GM18951 (cell line): ENCODE data around the gene MSANTD3.

Experiments
- POLR2A ChIP-seq: IDR thresholded peaks from 4 replicates; pipeline ENCODE4 v1.6.1; 2011; ENCODE audit warnings: mild to moderate bottlenecking; ENCODE audit not compliant: insufficient read length, insufficient read depth; ENCODE audit errors: extremely low read depth
- in situ Hi-C: fragments of 300-500 bp; cut with MboI; formaldehyde crosslinking; loops from one replicate; pipeline ENCODE4 v1.12.0; 2022; ENCODE audit warnings: low sequenced_read_pairs, mixed read lengths, inconsistent platforms; ENCODE audit not compliant: unreplicated experiment

The MSANTD3 gene

GRCh38 chr9:100486479-100487176 lies 59.7 kb downstream of the MSANTD3 start:
- no peak for TF ChIP-seq POLR2A
- in situ Hi-C loops: no loop called here

- TF ChIP-seq POLR2A: no peak
- in situ Hi-C loops: no loop called here
Measured at GRCh38 chr9:100488177-100488576, 61.2 kb downstream of the MSANTD3 start.

- in situ Hi-C loops: no loop called here
- TF ChIP-seq POLR2A: no peak
Measured at GRCh38 chr9:100489836-100490235, 62.9 kb downstream of the MSANTD3 start.

GRCh38 chr9:100492952-100493351 lies 66.0 kb downstream of the MSANTD3 start:
- in situ Hi-C loops: no loop called here
- TF ChIP-seq POLR2A: no peak

GRCh38 chr9:100498592-100498991 lies 71.6 kb downstream of the MSANTD3 start:
- in situ Hi-C loops: no loop called here
- no peak for TF ChIP-seq POLR2A

GRCh38 chr9:100499460-100499859 lies 72.5 kb downstream of the MSANTD3 start:
- TF ChIP-seq POLR2A: no peak

GRCh38 chr9:100499866-100500265 lies 72.9 kb downstream of the MSANTD3 start:
- in situ Hi-C loops: no loop called here
- TF ChIP-seq POLR2A: no peak

More at GRCh38 chr9:100499460-100499859, 72.5 kb downstream of the MSANTD3 start:
- in situ Hi-C loops: no loop called here
